HepG2 (cell line): ENCODE data around the gene NEK9. TPM values are rescaled to one million over a fixed set of nuclear protein-coding genes. Genes with fewer than 3 reads are reported as not detected.

Experiments used
- CEBPB ChIP-seq: IDR thresholded peaks from 2 replicates; pipeline ENCODE4 v1.6.1; 2011; ENCODE audit warnings: low read depth, low read length, improper control_type of control experiment, borderline replicate concordance
- DRAP1 ChIP-seq: IDR thresholded peaks from 2 replicates; pipeline ENCODE4 v1.6.1; 2016; ENCODE audit warnings: missing genetic modification reagents, missing compliant biosample characterization
- FOXJ3 ChIP-seq: sonication (generic); formaldehyde crosslinking; IDR thresholded peaks from 2 replicates; pipeline ENCODE4 v1.4.0; 2020; ENCODE audit warnings: missing genetic modification reagents, mild to moderate bottlenecking, borderline replicate concordance
- FOXM1 ChIP-seq: sonication (generic); formaldehyde crosslinking; IDR thresholded peaks from 2 replicates; pipeline ENCODE4 v1.5.0; 2020; ENCODE audit warnings: missing genetic modification reagents
- FOXO4 ChIP-seq: sonication (generic); formaldehyde crosslinking; conservative IDR thresholded peaks from 2 replicates; pipeline ENCODE4 v1.8.1; 2023; ENCODE audit warnings: missing genetic modification reagents
- FUBP1 ChIP-seq: sonication (generic); formaldehyde crosslinking; IDR thresholded peaks from 2 replicates; pipeline ENCODE4 v1.5.1; 2020; ENCODE audit warnings: missing genetic modification reagents, mild to moderate bottlenecking, borderline replicate concordance
- MBNL3 ChIP-seq: fragments of 250-450 bp; sonication (Bioruptor Pico); conservative IDR thresholded peaks from 2 replicates; pipeline ENCODE4 v1.8.0; 2022; ENCODE audit warnings: mild to moderate bottlenecking, inconsistent platforms
- MTF2 ChIP-seq: sonication (generic); formaldehyde crosslinking; IDR thresholded peaks from 2 replicates; pipeline ENCODE4 v1.5.0; 2020; ENCODE audit warnings: missing genetic modification reagents, borderline replicate concordance
- ZBTB14 ChIP-seq: sonication (generic); formaldehyde crosslinking; IDR thresholded peaks from 2 replicates; pipeline ENCODE4 v1.4.0; 2020; ENCODE audit warnings: missing genetic modification reagents
- ZBTB20 ChIP-seq: sonication (generic); formaldehyde crosslinking; IDR thresholded peaks from 2 replicates; pipeline ENCODE4 v1.8.1; 2023; ENCODE audit warnings: missing genetic modification reagents, low read depth, mild to moderate bottlenecking, borderline replicate concordance
- ZBTB3 ChIP-seq: sonication (generic); formaldehyde crosslinking; IDR thresholded peaks from 2 replicates; pipeline ENCODE4 v1.4.0; 2020; ENCODE audit warnings: low read depth, mild to moderate bottlenecking, moderate library complexity, missing genetic modification reagents, borderline replicate concordance
- ZKSCAN8 ChIP-seq: IDR thresholded peaks from 2 replicates; pipeline ENCODE4 v1.6.1; 2016; ENCODE audit warnings: borderline replicate concordance, missing genetic modification reagents, missing compliant biosample characterization
- ZNF138 ChIP-seq: sonication (generic); formaldehyde crosslinking; IDR thresholded peaks from 2 replicates; pipeline ENCODE4 v1.5.0; 2020; ENCODE audit warnings: mild to moderate bottlenecking, low read depth, missing genetic modification reagents
- ZNF263 ChIP-seq: sonication (generic); formaldehyde crosslinking; IDR thresholded peaks from 2 replicates; pipeline ENCODE4 v1.4.0; 2020; ENCODE audit warnings: missing genetic modification reagents
- ZNF280D ChIP-seq: sonication (generic); formaldehyde crosslinking; IDR thresholded peaks from 2 replicates; pipeline ENCODE4 v1.5.1; 2020; ENCODE audit warnings: mild to moderate bottlenecking, missing genetic modification reagents
- ZNF431 ChIP-seq: sonication (generic); formaldehyde crosslinking; IDR thresholded peaks from 2 replicates; pipeline ENCODE4 v1.9.0; 2022; ENCODE audit warnings: missing genetic modification reagents, low read depth, mild to moderate bottlenecking, borderline replicate concordance
- ZNF547 ChIP-seq: sonication (generic); formaldehyde crosslinking; IDR thresholded peaks from 2 replicates; pipeline ENCODE4 v1.5.1; 2020; ENCODE audit warnings: mild to moderate bottlenecking, missing genetic modification reagents
- ZNF672 ChIP-seq: sonication (generic); formaldehyde crosslinking; IDR thresholded peaks from 2 replicates; pipeline ENCODE4 v1.8.1; 2022; ENCODE audit warnings: missing genetic modification reagents
- ZNF777 ChIP-seq: sonication (generic); formaldehyde crosslinking; IDR thresholded peaks from 2 replicates; pipeline ENCODE4 v1.4.0; 2020; ENCODE audit warnings: missing genetic modification reagents
- ZNF792 ChIP-seq: IDR thresholded peaks from 2 replicates; pipeline ENCODE4 v1.6.1; 2016
- ZNF816 ChIP-seq: sonication (generic); formaldehyde crosslinking; IDR thresholded peaks from 2 replicates; pipeline ENCODE4 v1.8.0; 2022; ENCODE audit warnings: missing genetic modification reagents, mild to moderate bottlenecking, borderline replicate concordance
- ZSCAN12 ChIP-seq: sonication (generic); formaldehyde crosslinking; IDR thresholded peaks from 2 replicates; pipeline ENCODE4 v1.9.0; 2021; ENCODE audit warnings: mild to moderate bottlenecking, missing genetic modification reagents
- polyA plus RNA-seq, 8 experiments: library from polyadenylated mRNA; depleted of rRNA in 3 of 8; stranded (reverse) in 7 of 8; unstranded in 1 of 8; fragments of >200 nt; fragmentation: Illumina TruSeq in 4 of 8; extraction: Trizol in 4 of 8; gene quantifications; 2 replicates each; pipeline versions ENCODE4 v1.2.1 to v1.2.3, GENCODE V29; 2011 to 2016; ENCODE audit warnings: low read depth in 4 of 8, missing spikeins in 1 of 8, mixed read lengths in 1 of 8; ENCODE audit not compliant: insufficient read depth in 1 of 8
- total RNA-seq, 5 experiments: library from RNA; depleted of rRNA; stranded (reverse); fragments of >200 nt; fragmentation: Illumina TruSeq; extraction: Trizol; gene quantifications; 2 replicates each; pipeline ENCODE4 v1.2.3, GENCODE V29; 2016; ENCODE audit warnings: low read depth in 1 of 5

NEK9 gene
- total and polyA plus RNA-seq, 2 of the 13 experiments (the other 11 are each of a cell fraction or from before 2014, with no cell fraction given), result 16.5 to 27.3 TPM

- TF ChIP-seq ZNF431 (no peak), FOXM1 (CRISPR knock-in tag) (no peak), FOXO4 (CRISPR knock-in tag) (no peak), ZKSCAN8 (0 out of 2 replicates have a peak, but pooled peaks have one; percentile 21), ZNF263 (no peak), MTF2 (CRISPR knock-in tag) (no peak), CEBPB (no peak), MBNL3 (CRISPR knock-in tag) (no peak), ZNF672 (no peak), ZNF138 (no peak), ZNF547 (peak; percentile 81), ZNF280D (CRISPR knock-in tag) (0 out of 2 replicates have a peak, but pooled peaks have one; percentile 50), ZBTB14 (CRISPR knock-in tag) (peak; percentile 97), ZSCAN12 (CRISPR knock-in tag) (peak; percentile 57; the same call in 1 of the 2 replicates), FOXJ3 (CRISPR knock-in tag) (no peak), FUBP1 (no peak), ZBTB20 (no peak; the same call in 1 of the 2 replicates), ZNF777 (CRISPR knock-in tag) (peak; percentile 89), ZNF792 (CRISPR knock-in tag) (peak; percentile 75; the same call in 1 of the 2 replicates), ZNF816 (CRISPR knock-in tag) (0 out of 2 replicates have a peak, but pooled peaks have one; percentile 19), DRAP1 (CRISPR knock-in tag) (peak; percentile 72), ZBTB3 (CRISPR knock-in tag) (no peak; the same call in 1 of the 2 replicates)
Observed at GRCh38 chr14:75050852-75051555, 75.8 kb downstream of the NEK9 start, which contains the start of gene MLH3 (continued).
